COLO668 (cell line): ENCODE measurements around the gene MYL9.
"Not testable (repeated sequence)": the region's sequence is repeated elsewhere in the genome, so short reads cannot be mapped to it uniquely, and the experiment has no call there.

ENCODE experiments used
- DNase-seq: peaks from one replicate; lab custom pipeline; 2025; ENCODE audit not compliant: unreplicated experiment; lab: John Stamatoyannopoulos, UW

The MYL9 gene

GRCh38 chr20:36548704-36549627 lies 7.6 kb downstream of the MYL9 start:
- DNase-seq = no peak

- no peak for DNase-seq
Observed at GRCh38 chr20:36549628-36549941, 8.3 kb downstream of the MYL9 start.

GRCh38 chr20:36549942-36550789 lies 8.8 kb downstream of the MYL9 start:
- no peak for DNase-seq

- DNase-seq = no peak
Observed at GRCh38 chr20:36550790-36551299, 9.5 kb downstream of the MYL9 start.

GRCh38 chr20:36555248-36555647 lies 13.9 kb downstream of the MYL9 start:
- no peak for DNase-seq

GRCh38 chr20:36562724-36563123 lies 21.4 kb downstream of the MYL9 start:
- no peak for DNase-seq

- DNase-seq = no peak
Observed at GRCh38 chr20:36563374-36563773, 22.1 kb downstream of the MYL9 start.

- not testable (repeated sequence) for DNase-seq
Observed at GRCh38 chr20:36564078-36564725, 22.9 kb downstream of the MYL9 start.

- DNase-seq = not testable (repeated sequence)
Observed at GRCh38 chr20:36564726-36565121, 23.4 kb downstream of the MYL9 start.

GRCh38 chr20:36565520-36565919 lies 24.2 kb downstream of the MYL9 start:
- DNase-seq = no peak

- no peak for DNase-seq
Observed at GRCh38 chr20:36569847-36570429, 28.6 kb downstream of the MYL9 start.

GRCh38 chr20:36571564-36572504 lies 30.5 kb downstream of the MYL9 start:
- DNase-seq = no peak

GRCh38 chr20:36572701-36573102 lies 31.4 kb downstream of the MYL9 start:
- peak; percentile 41 for DNase-seq

- DNase-seq = peak; percentile 67
Observed at GRCh38 chr20:36573103-36573797, 31.9 kb downstream of the MYL9 start, which contains the start of gene TGIF2. Gene TGIF2 (plus strand): TSS chr20:36573597. CDS start chr20:36578775, 5,178 bp downstream.

- no peak for DNase-seq
Observed at GRCh38 chr20:36573798-36574365, 32.6 kb downstream of the MYL9 start.

GRCh38 chr20:36574366-36575135 lies 33.2 kb downstream of the MYL9 start:
- peak; percentile 31 for DNase-seq

- DNase-seq = no peak
Observed at GRCh38 chr20:36576081-36576445, 34.7 kb downstream of the MYL9 start.
